ENCODE measurements around the gene PTGER2. TPM values are rescaled to one million over a fixed set of nuclear protein-coding genes. Genes with fewer than 3 reads are reported as not detected.

Gene PTGER2
- total RNA-seq, 1 donor from 2014 or later: 7.1 TPM

- Mint-ChIP-seq H3K36me3 (no peaks in the 10 kb centered on the region), H3K4me1 (ENCODE audit: unreplicated experiment) (peaks cover 5% of the 10 kb centered on the region), H3K9me3 (no peaks in the 10 kb centered on the region), H3K27ac (no peak overlapping the region), H3K27me3 (no peaks in the 10 kb centered on the region), H3K4me3 (no peak overlapping the region)
- TF ChIP-seq, protein P1, sequence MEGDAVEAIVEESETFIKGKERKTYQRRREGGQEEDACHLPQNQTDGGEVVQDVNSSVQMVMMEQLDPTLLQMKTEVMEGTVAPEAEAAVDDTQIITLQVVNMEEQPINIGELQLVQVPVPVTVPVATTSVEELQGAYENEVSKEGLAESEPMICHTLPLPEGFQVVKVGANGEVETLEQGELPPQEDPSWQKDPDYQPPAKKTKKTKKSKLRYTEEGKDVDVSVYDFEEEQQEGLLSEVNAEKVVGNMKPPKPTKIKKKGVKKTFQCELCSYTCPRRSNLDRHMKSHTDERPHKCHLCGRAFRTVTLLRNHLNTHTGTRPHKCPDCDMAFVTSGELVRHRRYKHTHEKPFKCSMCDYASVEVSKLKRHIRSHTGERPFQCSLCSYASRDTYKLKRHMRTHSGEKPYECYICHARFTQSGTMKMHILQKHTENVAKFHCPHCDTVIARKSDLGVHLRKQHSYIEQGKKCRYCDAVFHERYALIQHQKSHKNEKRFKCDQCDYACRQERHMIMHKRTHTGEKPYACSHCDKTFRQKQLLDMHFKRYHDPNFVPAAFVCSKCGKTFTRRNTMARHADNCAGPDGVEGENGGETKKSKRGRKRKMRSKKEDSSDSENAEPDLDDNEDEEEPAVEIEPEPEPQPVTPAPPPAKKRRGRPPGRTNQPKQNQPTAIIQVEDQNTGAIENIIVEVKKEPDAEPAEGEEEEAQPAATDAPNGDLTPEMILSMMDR (conservative IDR thresholded peaks at IDR 0.05): no peak
- no peak for DNase-seq (ENCODE audit: extremely low spot score, unreplicated experiment)
Observed at GRCh38 chr14:52363041-52363704, 49.1 kb downstream of the PTGER2 start.

- no peak overlapping the region for H3K27ac Mint-ChIP-seq
- no peaks in the 10 kb centered on the region for H3K9me3 Mint-ChIP-seq
- no peaks in the 10 kb centered on the region for H3K27me3 Mint-ChIP-seq
- DNase-seq (ENCODE audit: extremely low spot score, unreplicated experiment): no peak
- no peak overlapping the region for H3K4me3 Mint-ChIP-seq
- no peaks in the 10 kb centered on the region for H3K36me3 Mint-ChIP-seq
- H3K4me1 Mint-ChIP-seq (ENCODE audit: unreplicated experiment): peaks cover 5% of the 10 kb centered on the region
- TF ChIP-seq, protein P1 (conservative IDR thresholded peaks at IDR 0.05): no peak
Observed at GRCh38 chr14:52363961-52364360, 49.8 kb downstream of the PTGER2 start.

- H3K27me3 Mint-ChIP-seq: no peaks in the 10 kb centered on the region
- no peak for DNase-seq (ENCODE audit: extremely low spot score, unreplicated experiment)
Observed at GRCh38 chr14:52365071-52365470, 51.0 kb downstream of the PTGER2 start.

DNA sequence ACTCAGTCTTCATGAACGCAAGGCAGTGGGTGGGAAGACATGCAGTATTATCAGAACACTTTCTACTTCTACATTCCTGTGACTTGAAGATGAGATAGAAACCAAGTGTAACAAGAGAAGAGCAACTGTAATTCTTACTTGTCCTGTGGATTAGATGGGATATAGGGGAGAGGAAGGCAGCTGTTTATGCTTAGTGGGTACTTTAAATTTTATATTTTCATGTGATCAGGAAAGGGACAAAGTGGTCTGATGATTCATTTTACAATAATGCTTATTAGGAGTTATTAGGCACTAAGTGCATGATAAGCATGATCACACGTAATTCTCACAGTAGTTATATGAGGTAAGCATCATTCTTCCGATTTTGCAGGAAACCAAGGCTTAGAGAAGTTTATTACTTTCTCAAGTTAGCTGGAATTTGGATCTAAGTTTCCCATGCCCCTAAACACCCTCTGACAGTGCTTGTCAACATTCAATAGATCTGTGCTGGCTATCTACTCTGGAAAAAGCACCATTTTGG lies 52.7 kb downstream of the PTGER2 start:
- no peaks in the 10 kb centered on the region for H3K9me3 Mint-ChIP-seq
- no peak for DNase-seq (ENCODE audit: extremely low spot score, unreplicated experiment)
- no peaks in the 10 kb centered on the region for H3K27me3 Mint-ChIP-seq
- H3K4me3 Mint-ChIP-seq: no peak overlapping the region
- TF ChIP-seq, protein P1 (conservative IDR thresholded peaks at IDR 0.05): no peak
- H3K4me1 Mint-ChIP-seq (ENCODE audit: unreplicated experiment): no peaks in the 10 kb centered on the region
- no peak overlapping the region for H3K27ac Mint-ChIP-seq
- no peaks in the 10 kb centered on the region for H3K36me3 Mint-ChIP-seq

More at GRCh38 chr14:52365071-52365470, 51.0 kb downstream of the PTGER2 start:
- no peak overlapping the region for H3K27ac Mint-ChIP-seq
- TF ChIP-seq, protein P1 (conservative IDR thresholded peaks at IDR 0.05): no peak
- H3K4me3 Mint-ChIP-seq: no peak overlapping the region
- peaks cover 5% of the 10 kb centered on the region for H3K4me1 Mint-ChIP-seq (ENCODE audit: unreplicated experiment)
- H3K9me3 Mint-ChIP-seq: no peaks in the 10 kb centered on the region
- H3K36me3 Mint-ChIP-seq: no peaks in the 10 kb centered on the region

GRCh38 chr14:52369305-52369801 lies 55.2 kb downstream of the PTGER2 start:
- peaks cover 9% of the 10 kb centered on the region for H3K9me3 Mint-ChIP-seq
- H3K27ac Mint-ChIP-seq: no peak overlapping the region
- no peak overlapping the region for H3K4me3 Mint-ChIP-seq
- H3K4me1 Mint-ChIP-seq (ENCODE audit: unreplicated experiment): no peaks in the 10 kb centered on the region
- DNase-seq (ENCODE audit: extremely low spot score, unreplicated experiment): no peak
- TF ChIP-seq, protein P1 (conservative IDR thresholded peaks at IDR 0.05): no peak
- no peaks in the 10 kb centered on the region for H3K36me3 Mint-ChIP-seq
- H3K27me3 Mint-ChIP-seq: no peaks in the 10 kb centered on the region

All from type B pancreatic cell (in vitro differentiated cells).